ENCODE results near the gene ZNF862.

ZNF862 gene

DNA sequence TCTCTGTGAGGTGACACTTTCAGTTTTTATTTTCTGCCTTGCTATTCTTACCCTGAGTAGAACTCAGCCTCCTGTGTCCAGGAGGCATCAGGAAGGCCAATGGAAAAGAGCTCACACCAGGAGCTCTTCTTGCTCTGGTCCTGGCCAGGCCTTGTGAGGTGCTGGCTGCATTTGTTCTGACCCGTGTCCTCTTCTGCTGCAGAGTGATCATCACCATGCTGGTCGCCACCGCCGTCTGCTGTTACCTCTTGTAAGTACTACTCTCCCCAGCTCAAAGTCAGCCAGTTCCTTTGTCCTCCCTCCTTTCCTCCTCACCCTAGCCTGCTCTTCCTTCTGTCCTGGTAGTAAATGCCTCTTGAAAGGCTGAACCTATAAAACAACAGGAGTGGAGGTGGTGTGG is 37.2 kb downstream of the ZNF862 start:
- Mint-ChIP-seq H3K4me3 (no peak overlapping the region), H3K27me3 (peaks cover 7% of the 10 kb centered on the region), H3K4me1 (ENCODE audit: low read depth) (peaks cover 31% of the 10 kb centered on the region), H3K36me3 (ENCODE audit: low read depth) (no peaks in the 10 kb centered on the region), H3K9me3 (no peaks in the 10 kb centered on the region), H3K27ac (no peak overlapping the region)
- intact Hi-C loops (cut with micrococcal nuclease), result no loop called here

DNA sequence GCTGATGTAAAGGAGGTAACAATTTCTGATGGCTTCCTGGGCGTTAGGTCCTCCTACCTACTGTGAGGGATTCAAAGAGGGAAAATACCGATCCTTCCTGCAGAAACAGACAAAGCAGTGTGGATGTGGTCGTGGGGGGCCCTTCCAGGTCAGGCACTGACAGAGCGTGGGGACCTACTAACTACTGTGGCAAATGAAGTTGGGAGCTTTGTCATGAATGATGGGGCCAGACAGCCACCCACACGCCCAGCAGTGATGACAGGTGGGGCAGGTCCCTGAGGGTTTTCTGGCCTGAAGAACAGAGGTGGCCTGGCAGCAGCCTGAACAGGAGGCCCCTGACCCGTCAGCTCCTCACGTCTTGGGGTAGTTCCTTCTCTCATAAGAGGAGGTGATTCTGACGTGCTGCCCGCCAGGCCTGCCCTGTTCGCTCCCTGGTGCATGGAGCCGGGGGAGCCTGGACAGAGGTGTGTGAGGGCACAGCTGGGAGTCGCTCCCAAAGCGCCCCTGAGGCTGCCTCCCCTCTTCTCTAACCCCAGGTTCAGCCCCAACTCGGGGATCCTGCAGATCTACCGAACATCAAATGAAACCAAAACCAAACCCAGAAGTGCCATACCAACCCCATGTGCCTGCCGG is 39.8 kb downstream of the ZNF862 start:
- intact Hi-C loops (cut with micrococcal nuclease), result no loop called here
- Mint-ChIP-seq H3K4me3 (no peak overlapping the region), H3K9me3 (no peaks in the 10 kb centered on the region), H3K4me1 (ENCODE audit: low read depth) (peaks cover 23% of the 10 kb centered on the region), H3K27me3 (peaks cover 5% of the 10 kb centered on the region), H3K27ac (no peak overlapping the region), H3K36me3 (ENCODE audit: low read depth) (no peaks in the 10 kb centered on the region)

DNA sequence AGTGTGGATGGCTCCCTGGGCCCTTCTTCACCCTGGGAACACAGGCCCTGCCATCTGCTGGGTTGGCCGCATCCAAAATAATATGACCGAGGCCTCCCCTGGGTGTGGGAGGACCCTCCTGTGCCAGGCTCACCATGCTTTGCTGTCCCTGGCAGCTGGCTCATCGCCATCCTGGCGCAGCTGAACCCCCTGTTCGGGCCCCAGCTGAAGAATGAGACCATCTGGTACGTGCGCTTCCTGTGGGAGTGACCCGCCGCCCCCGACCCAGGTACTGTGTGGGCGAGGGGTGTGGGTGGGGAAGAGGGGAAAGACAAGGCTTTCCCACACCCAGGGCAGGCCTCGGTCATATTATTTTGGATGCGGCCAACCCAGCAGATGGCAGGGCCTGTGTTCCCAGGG is 40.3 kb downstream of the ZNF862 start:
- Mint-ChIP-seq H3K4me3 (no peak overlapping the region), H3K4me1 (ENCODE audit: low read depth) (peaks cover 24% of the 10 kb centered on the region), H3K9me3 (no peaks in the 10 kb centered on the region), H3K27ac (no peak overlapping the region), H3K27me3 (peaks cover 5% of the 10 kb centered on the region), H3K36me3 (ENCODE audit: low read depth) (no peaks in the 10 kb centered on the region)
- intact Hi-C loops (cut with micrococcal nuclease), result no loop called here

DNA sequence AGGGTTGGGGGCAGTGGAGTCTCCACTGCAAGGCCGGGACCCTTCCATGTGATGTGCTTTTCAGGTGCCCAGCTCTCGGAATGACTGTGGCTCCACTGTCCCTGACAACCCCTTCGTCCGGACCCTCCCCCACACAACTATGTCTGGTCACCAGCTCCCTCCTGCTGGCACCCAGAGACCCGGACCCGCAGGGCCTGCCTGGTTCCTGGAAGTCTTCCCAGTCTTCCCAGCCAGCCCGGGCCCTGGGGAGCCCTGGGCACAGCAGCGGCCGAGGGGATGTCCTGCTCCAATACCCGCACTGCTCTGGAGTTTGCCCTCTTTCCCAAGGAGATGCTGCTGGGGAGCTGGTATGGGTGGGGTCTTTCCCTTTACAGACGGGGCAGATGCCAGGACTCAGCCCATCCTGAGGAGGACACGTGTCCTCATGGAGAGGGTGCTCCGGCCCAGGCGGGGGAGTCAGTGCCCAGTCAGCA is 41.1 kb downstream of the ZNF862 start:
- Mint-ChIP-seq H3K4me1 (ENCODE audit: low read depth) (peaks cover 22% of the 10 kb centered on the region), H3K27me3 (peaks cover 5% of the 10 kb centered on the region), H3K4me3 (no peak overlapping the region), H3K36me3 (ENCODE audit: low read depth) (no peaks in the 10 kb centered on the region), H3K9me3 (no peaks in the 10 kb centered on the region), H3K27ac (no peak overlapping the region)
- intact Hi-C loops (cut with micrococcal nuclease), result no loop called here

- Mint-ChIP-seq H3K4me1 (ENCODE audit: low read depth) (peaks cover 15% of the 10 kb centered on the region), H3K36me3 (ENCODE audit: low read depth) (no peaks in the 10 kb centered on the region), H3K27me3 (peaks cover under 1% of the 10 kb centered on the region), H3K9me3 (no peaks in the 10 kb centered on the region), H3K27ac (no peak overlapping the region), H3K4me3 (no peak overlapping the region)
- intact Hi-C loops (cut with micrococcal nuclease), result loop anchor here (5.0 kb wide), 1 partner anchor 167 kb away; no protein-coding TSS in a partner anchor
These were observed 41.8 kb downstream of the ZNF862 start for GRCh38 chr7:149879766-149880637.

- Mint-ChIP-seq H3K4me3 (no peak overlapping the region), H3K36me3 (ENCODE audit: low read depth) (no peaks in the 10 kb centered on the region), H3K9me3 (no peaks in the 10 kb centered on the region), H3K27me3 (no peaks in the 10 kb centered on the region), H3K27ac (no peak overlapping the region), H3K4me1 (ENCODE audit: low read depth) (peaks cover 7% of the 10 kb centered on the region)
- intact Hi-C loops (cut with micrococcal nuclease), result loop anchor here (5.0 kb wide), 1 partner anchor 167 kb away; no protein-coding TSS in a partner anchor
These were observed 42.6 kb downstream of the ZNF862 start for GRCh38 chr7:149880638-149881311.

- Mint-ChIP-seq H3K27ac (no peak overlapping the region), H3K27me3 (no peaks in the 10 kb centered on the region), H3K36me3 (ENCODE audit: low read depth) (no peaks in the 10 kb centered on the region), H3K4me1 (ENCODE audit: low read depth) (peaks cover 12% of the 10 kb centered on the region), H3K9me3 (no peaks in the 10 kb centered on the region), H3K4me3 (no peak overlapping the region)
- intact Hi-C loops (cut with micrococcal nuclease), result loop anchor here (5.0 kb wide), 1 partner anchor 166 kb away; no protein-coding TSS in a partner anchor
These were observed 43.4 kb downstream of the ZNF862 start for GRCh38 chr7:149881328-149882247.

GRCh38 chr7:149882248-149883047 is 44.3 kb downstream of the ZNF862 start:
- Mint-ChIP-seq H3K27me3 (no peaks in the 10 kb centered on the region), H3K9me3 (no peaks in the 10 kb centered on the region), H3K4me1 (ENCODE audit: low read depth) (peaks cover 14% of the 10 kb centered on the region), H3K27ac (no peak overlapping the region), H3K4me3 (no peak overlapping the region), H3K36me3 (ENCODE audit: low read depth) (no peaks in the 10 kb centered on the region)
- intact Hi-C loops (cut with micrococcal nuclease), result loop anchor here (5.0 kb wide), 1 partner anchor 165 kb away; no protein-coding TSS in a partner anchor

DNA sequence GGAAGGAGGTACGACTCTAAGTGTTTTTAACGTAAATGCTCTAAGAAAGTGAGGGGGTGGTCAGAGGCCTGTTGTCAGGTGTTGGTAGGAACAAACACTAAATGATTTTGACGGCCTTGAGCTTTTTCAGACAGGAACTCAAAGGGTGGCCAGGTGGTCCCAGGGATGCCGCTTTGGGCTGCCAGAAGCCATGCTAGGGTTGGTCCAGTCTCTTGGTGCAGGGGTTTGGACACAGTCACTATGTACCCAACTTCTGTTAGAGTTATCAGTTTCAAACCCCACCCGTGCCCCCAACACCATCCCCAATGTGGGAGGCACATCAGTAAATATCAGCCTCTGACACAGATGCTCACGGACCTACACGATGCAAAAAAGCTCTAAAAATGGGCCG is 44.9 kb downstream of the ZNF862 start:
- Mint-ChIP-seq H3K9me3 (no peaks in the 10 kb centered on the region), H3K27ac (no peak overlapping the region), H3K36me3 (ENCODE audit: low read depth) (no peaks in the 10 kb centered on the region), H3K4me3 (no peak overlapping the region), H3K4me1 (ENCODE audit: low read depth) (peaks cover 14% of the 10 kb centered on the region), H3K27me3 (no peaks in the 10 kb centered on the region)
- intact Hi-C loops (cut with micrococcal nuclease), result loop anchor here (5.0 kb wide), 1 partner anchor 164 kb away; no protein-coding TSS in a partner anchor

DNA sequence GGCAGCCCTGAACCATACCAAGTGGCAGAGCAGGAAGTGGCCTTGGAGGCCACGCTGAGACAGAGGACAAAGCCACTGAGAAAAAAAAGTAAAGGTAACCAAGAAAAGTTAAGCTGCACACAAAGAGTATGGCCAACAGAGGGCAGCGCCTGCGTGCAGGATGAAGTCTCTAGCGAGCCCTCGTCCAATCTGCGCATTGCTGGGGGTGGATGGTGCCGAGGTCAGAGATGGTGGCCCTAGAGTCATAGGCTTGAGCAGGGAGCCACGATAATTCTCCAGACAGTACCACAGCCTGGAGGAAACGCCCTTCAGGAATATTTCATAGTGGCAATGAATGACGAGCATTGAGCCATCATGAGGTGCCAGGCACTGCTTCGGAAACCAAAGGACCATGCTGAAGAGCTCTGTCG is 45.3 kb downstream of the ZNF862 start:
- Mint-ChIP-seq H3K4me1 (ENCODE audit: low read depth) (peaks cover 14% of the 10 kb centered on the region), H3K9me3 (no peaks in the 10 kb centered on the region), H3K27ac (no peak overlapping the region), H3K36me3 (ENCODE audit: low read depth) (no peaks in the 10 kb centered on the region), H3K4me3 (no peak overlapping the region), H3K27me3 (no peaks in the 10 kb centered on the region)
- intact Hi-C loops (cut with micrococcal nuclease), result loop anchor here (5.0 kb wide), 1 partner anchor 164 kb away; no protein-coding TSS in a partner anchor

DNA sequence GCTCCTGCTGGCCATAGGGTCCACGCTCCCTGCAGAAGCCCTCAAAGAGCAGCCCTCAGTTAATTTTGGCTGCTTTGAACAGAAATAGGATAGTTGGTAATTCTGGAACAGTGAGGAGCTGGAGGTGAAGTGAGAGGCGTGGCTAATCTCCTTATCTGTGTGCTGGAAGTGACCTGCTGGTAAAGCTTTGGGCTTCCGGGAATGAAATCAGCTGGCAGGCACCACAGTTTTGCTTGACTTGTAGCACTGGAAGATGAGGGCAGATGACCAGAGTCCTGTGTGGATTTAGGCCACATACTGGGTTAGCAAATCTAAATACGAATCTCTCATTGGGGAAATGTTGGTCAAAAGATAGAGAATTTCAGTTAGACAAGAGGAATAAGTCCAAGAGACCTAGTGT is 45.8 kb downstream of the ZNF862 start:
- H3K4me3 Mint-ChIP-seq, result no peak overlapping the region
- H3K27me3 Mint-ChIP-seq, result no peaks in the 10 kb centered on the region
- H3K27ac Mint-ChIP-seq, result no peak overlapping the region
- peaks cover 14% of the 10 kb centered on the region for H3K4me1 Mint-ChIP-seq (ENCODE audit: low read depth)
- H3K36me3 Mint-ChIP-seq (ENCODE audit: low read depth), result no peaks in the 10 kb centered on the region
- no peaks in the 10 kb centered on the region for H3K9me3 Mint-ChIP-seq
- intact Hi-C loops (cut with micrococcal nuclease), result loop anchor here (5.0 kb wide), 1 partner anchor 163 kb away; no protein-coding TSS in a partner anchor

DNA sequence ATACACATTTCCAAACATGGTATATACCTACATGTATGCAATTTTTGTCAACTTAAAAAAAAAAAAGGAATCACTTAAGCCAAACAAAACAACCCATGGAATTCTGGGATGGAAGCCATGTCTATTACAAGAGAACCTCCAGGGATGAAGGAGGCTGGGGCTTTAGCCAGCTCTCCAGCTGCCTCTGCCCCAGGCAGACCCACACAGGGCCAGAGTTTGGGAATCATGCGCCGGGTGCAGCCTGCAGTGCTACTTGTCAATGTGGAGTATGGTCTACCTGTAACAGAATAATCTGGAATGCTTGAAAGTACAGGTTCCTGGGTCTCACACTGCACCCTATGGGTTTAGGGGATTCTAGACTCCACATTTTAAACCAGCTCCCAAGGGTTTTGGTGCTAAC is 46.4 kb downstream of the ZNF862 start:
- peaks cover 14% of the 10 kb centered on the region for H3K4me1 Mint-ChIP-seq (ENCODE audit: low read depth)
- no peaks in the 10 kb centered on the region for H3K36me3 Mint-ChIP-seq (ENCODE audit: low read depth)
- no peak overlapping the region for H3K4me3 Mint-ChIP-seq
- no peak overlapping the region for H3K27ac Mint-ChIP-seq
- peaks cover 1% of the 10 kb centered on the region for H3K27me3 Mint-ChIP-seq
- H3K9me3 Mint-ChIP-seq, result no peaks in the 10 kb centered on the region
- intact Hi-C loops (cut with micrococcal nuclease), result loop anchor here (5.0 kb wide), 1 partner anchor 163 kb away; no protein-coding TSS in a partner anchor

All from dendritic cell treated with granulocyte-macrophage colony-stimulating factor and Interleukin-4, amounts not matched to agents 40 ng/mL and 50 ng/mL, for 4 days (primary cell).